ENCODE results near the gene LSM11.

GRCh38 chr5:157741131-157741530 lies 2.4 kb upstream of the LSM11 start:
- TF ChIP-seq CTCF (conservative IDR thresholded peaks at IDR 0.05; ENCODE audit: low read depth, low read length) = no peak
- TF ChIP-seq FOS (IDR thresholded peaks at IDR 0.05; ENCODE audit: low read depth, low read length) = no peak
- TF ChIP-seq USF2 (IDR thresholded peaks at IDR 0.05; ENCODE audit: low read depth, low read length) = no peak
- no peak for TF ChIP-seq POLR2A (IDR thresholded peaks at IDR 0.05; ENCODE audit: low read depth, low read length)
- TF ChIP-seq RAD21 (IDR thresholded peaks at IDR 0.05; ENCODE audit: low read length) = no peak
- no peak for TF ChIP-seq ELK1 (IDR thresholded peaks at IDR 0.05; ENCODE audit: borderline replicate concordance, low read depth, low read length)
- no peak for TF ChIP-seq CHD1 (IDR thresholded peaks at IDR 0.05; ENCODE audit: low read depth, low read length)
- no peak for TF ChIP-seq MAFK (IDR thresholded peaks at IDR 0.05; ENCODE audit: low read depth, low read length)
- no peak for TF ChIP-seq NFE2L2 (IDR thresholded peaks at IDR 0.05; ENCODE audit: low read depth, low read length)
- no peak for TF ChIP-seq SMC3 (IDR thresholded peaks at IDR 0.05; ENCODE audit: low read depth, low read length)
- TF ChIP-seq MXI1 (IDR thresholded peaks at IDR 0.05; ENCODE audit: borderline replicate concordance, low read depth, low read length) = no peak
- no peak for TF ChIP-seq CEBPB (IDR thresholded peaks at IDR 0.05; ENCODE audit: low read depth, low read length)
